ENCODE results near the gene HK3. TPM values are rescaled to one million over a fixed set of nuclear protein-coding genes. Genes with fewer than 3 reads are reported as not detected.

The HK3 gene
- total RNA-seq, 4 donors from 2014 or later: 2.6 to 6.0 (median 4.7) TPM

DNA sequence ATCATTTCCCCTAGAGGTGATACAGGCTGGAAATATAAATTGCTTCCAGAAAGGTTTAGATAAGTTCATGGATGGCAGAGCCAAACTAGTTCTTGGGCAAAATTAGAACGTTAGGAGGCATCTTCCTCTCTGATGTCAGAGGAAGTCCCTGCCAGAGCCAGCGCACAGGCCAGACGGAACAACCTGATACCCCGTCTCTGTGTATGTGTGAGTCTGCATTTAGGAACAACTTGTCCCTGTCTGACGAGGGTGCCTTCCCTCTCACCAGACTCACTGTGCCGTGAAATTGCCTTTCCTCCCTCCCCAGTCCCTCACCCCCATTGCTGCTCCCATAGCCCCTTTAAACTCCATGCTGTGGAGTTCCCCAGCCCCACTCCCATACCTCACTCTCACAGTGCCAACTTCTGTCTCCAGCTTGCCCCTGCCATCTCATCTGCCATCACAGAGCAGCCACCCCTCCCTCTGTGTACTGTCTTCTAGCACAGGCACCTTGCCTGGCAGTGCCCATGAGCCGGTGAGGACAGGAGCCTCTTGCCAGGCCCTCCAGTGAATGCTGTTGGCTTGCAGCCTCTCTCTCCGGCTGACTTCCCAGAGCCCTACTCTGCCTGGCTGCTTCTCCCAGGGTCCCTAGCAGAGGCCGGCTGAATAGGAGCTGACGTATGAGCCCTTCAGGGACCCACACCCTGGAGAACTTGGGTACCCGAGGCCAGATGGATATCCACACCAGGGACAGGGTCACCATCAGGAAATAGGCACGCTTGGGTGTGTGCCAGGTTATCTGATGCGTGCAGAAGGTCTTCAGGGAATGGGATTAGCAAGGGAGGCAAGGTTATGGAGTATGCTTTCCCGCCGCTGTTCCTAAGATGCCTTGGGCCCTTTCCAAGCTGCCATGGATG, 62.1 kb downstream of the HK3 start:
- in situ Hi-C loops (cut with MboI; ENCODE audit: low pct_ligation_motif_present in 1 of 4, low pct_unique_long_range_greater_than_20kb in 1 of 4, low sequenced_read_pairs in 3 of 4) (no loop called here), intact Hi-C loops (cut with DNase I; ENCODE audit: low total_unique reads) (no loop called here)
- no peak overlapping the region for H3K27ac ChIP-seq
- H3K27me3 ChIP-seq: peaks cover 20% of the 10 kb centered on the region
- H3K9me3 ChIP-seq: no peaks in the 10 kb centered on the region
- 20 to 76% methylated on average over 1 to 15 of the region's 15 CpGs for WGBS, 2 donors (ENCODE audit: low coverage in 1 of 2)
- no peak overlapping the region for H3K4me3 ChIP-seq
- H3K36me3 ChIP-seq: no peaks in the 10 kb centered on the region
- DNase-seq: no peak
- no peaks in the 10 kb centered on the region for H3K4me1 ChIP-seq
- TF ChIP-seq EP300 (IDR thresholded peaks at IDR 0.05; ENCODE audit: low read depth) (no peak), POLR2AphosphoS5 (IDR thresholded peaks at IDR 0.05) (no peak), POLR2A (IDR thresholded peaks at IDR 0.05) (no peak)
- TF ChIP-seq, protein P1, sequence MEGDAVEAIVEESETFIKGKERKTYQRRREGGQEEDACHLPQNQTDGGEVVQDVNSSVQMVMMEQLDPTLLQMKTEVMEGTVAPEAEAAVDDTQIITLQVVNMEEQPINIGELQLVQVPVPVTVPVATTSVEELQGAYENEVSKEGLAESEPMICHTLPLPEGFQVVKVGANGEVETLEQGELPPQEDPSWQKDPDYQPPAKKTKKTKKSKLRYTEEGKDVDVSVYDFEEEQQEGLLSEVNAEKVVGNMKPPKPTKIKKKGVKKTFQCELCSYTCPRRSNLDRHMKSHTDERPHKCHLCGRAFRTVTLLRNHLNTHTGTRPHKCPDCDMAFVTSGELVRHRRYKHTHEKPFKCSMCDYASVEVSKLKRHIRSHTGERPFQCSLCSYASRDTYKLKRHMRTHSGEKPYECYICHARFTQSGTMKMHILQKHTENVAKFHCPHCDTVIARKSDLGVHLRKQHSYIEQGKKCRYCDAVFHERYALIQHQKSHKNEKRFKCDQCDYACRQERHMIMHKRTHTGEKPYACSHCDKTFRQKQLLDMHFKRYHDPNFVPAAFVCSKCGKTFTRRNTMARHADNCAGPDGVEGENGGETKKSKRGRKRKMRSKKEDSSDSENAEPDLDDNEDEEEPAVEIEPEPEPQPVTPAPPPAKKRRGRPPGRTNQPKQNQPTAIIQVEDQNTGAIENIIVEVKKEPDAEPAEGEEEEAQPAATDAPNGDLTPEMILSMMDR (IDR thresholded peaks at IDR 0.05): no peak

- Histone ChIP-seq H3K9me3 (no peaks in the 10 kb centered on the region), H3K36me3 (no peaks in the 10 kb centered on the region), H3K27me3 (peaks cover 20% of the 10 kb centered on the region), H3K4me1 (no peaks in the 10 kb centered on the region), H3K4me3 (no peak overlapping the region), H3K27ac (no peak overlapping the region)
- WGBS, 2 donors (ENCODE audit: low coverage in 1 of 2): 55 to 67% methylated on average over 2 to 3 of the region's 3 CpGs
- in situ Hi-C loops (cut with MboI; ENCODE audit: low pct_ligation_motif_present in 1 of 4, low pct_unique_long_range_greater_than_20kb in 1 of 4, low sequenced_read_pairs in 3 of 4): no loop called here
- intact Hi-C loops (cut with DNase I; ENCODE audit: low total_unique reads): no loop called here
- no peak for TF ChIP-seq POLR2AphosphoS5 (IDR thresholded peaks at IDR 0.05)
- TF ChIP-seq EP300 (IDR thresholded peaks at IDR 0.05; ENCODE audit: low read depth): no peak
- TF ChIP-seq, protein P1 (IDR thresholded peaks at IDR 0.05): no peak
- TF ChIP-seq POLR2A (IDR thresholded peaks at IDR 0.05): no peak
- DNase-seq: no peak
Observed at GRCh38 chr5:176835918-176836317, 63.2 kb downstream of the HK3 start.

DNA sequence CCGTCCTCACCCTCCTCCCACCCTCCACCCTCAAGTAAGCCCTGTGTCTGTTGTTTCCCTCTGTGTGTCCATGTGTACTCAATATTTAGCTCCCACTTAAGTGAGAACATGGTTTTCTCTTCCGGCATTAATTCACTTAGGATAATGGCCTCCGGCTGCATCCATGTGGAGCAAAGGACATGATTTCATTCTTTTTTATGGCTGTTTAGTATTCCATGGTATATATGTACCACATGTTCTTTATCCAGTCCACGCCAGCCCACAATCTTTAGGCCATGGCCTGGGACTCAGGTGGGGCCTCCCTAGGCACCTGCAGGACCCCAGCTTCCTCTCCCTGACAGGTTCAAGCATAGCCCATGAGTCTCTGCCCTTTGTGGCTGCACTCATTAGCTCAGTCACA, 65.9 kb downstream of the HK3 start:
- no peak overlapping the region for H3K27ac ChIP-seq
- TF ChIP-seq POLR2AphosphoS5 (IDR thresholded peaks at IDR 0.05) (no peak), POLR2A (IDR thresholded peaks at IDR 0.05) (no peak), EP300 (IDR thresholded peaks at IDR 0.05; ENCODE audit: low read depth) (no peak)
- TF ChIP-seq, protein P1 (IDR thresholded peaks at IDR 0.05): no peak
- no peaks in the 10 kb centered on the region for H3K9me3 ChIP-seq
- 86 to 88% methylated on average over 4 of the region's 4 CpGs for WGBS, 2 donors (ENCODE audit: low coverage in 1 of 2)
- H3K27me3 ChIP-seq: peaks cover 14% of the 10 kb centered on the region
- DNase-seq: no peak
- in situ Hi-C loops (cut with MboI; ENCODE audit: low pct_ligation_motif_present in 1 of 4, low pct_unique_long_range_greater_than_20kb in 1 of 4, low sequenced_read_pairs in 3 of 4): no loop called here
- intact Hi-C loops (cut with DNase I; ENCODE audit: low total_unique reads): no loop called here
- no peaks in the 10 kb centered on the region for H3K36me3 ChIP-seq
- H3K4me3 ChIP-seq: no peak overlapping the region
- H3K4me1 ChIP-seq: no peaks in the 10 kb centered on the region

- in situ Hi-C loops (cut with MboI; ENCODE audit: low pct_ligation_motif_present in 1 of 4, low pct_unique_long_range_greater_than_20kb in 1 of 4, low sequenced_read_pairs in 3 of 4): no loop called here
- no peaks in the 10 kb centered on the region for H3K9me3 ChIP-seq
- no peaks in the 10 kb centered on the region for H3K4me1 ChIP-seq
- no peak for DNase-seq
- no peak overlapping the region for H3K4me3 ChIP-seq
- TF ChIP-seq EP300 (IDR thresholded peaks at IDR 0.05; ENCODE audit: low read depth) (no peak), POLR2A (IDR thresholded peaks at IDR 0.05) (no peak), POLR2AphosphoS5 (IDR thresholded peaks at IDR 0.05) (no peak)
- TF ChIP-seq, protein P1 (IDR thresholded peaks at IDR 0.05): no peak
- WGBS, 2 donors (ENCODE audit: low coverage in 1 of 2): 64% methylated on average over 6 of the region's 6 CpGs; no CpG with 5 or more reads in 1 of the 2 donors
- H3K27ac ChIP-seq: no peak overlapping the region
- H3K36me3 ChIP-seq: no peaks in the 10 kb centered on the region
- H3K27me3 ChIP-seq: peaks cover 14% of the 10 kb centered on the region
- intact Hi-C loops (cut with DNase I; ENCODE audit: low total_unique reads): no loop called here
Observed at GRCh38 chr5:176832162-176832561, 67.0 kb downstream of the HK3 start.

Data from transverse colon (tissue), 4 donors.